ENCODE data around the gene ZBTB14.

The ZBTB14 gene

DNA sequence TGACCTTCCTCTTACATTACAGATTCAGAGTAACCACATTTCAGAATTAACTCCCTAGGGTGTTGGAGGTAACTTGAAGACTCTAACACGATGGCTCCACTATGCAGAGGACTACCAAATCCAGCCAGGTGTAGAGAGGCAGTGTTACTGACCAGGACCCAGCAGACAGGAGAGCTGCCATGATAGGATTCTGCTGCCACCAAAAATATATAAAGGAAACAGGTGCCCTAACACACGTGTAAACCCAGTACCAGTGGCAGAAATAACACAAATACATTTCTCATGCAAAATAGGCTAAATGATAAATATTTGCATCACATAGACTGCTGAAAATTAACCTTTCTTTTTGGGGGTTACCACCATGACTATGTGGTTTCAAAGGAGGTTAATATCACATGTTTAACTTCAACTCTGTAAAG is 7.0 kb downstream of the ZBTB14 start:
- no peak for TF ChIP-seq CTCF (IDR thresholded peaks at IDR 0.05; ENCODE audit: low read depth, low read length)
- H3K4me3 ChIP-seq (ENCODE audit: low read depth, low read length): no peak overlapping the region

DNA sequence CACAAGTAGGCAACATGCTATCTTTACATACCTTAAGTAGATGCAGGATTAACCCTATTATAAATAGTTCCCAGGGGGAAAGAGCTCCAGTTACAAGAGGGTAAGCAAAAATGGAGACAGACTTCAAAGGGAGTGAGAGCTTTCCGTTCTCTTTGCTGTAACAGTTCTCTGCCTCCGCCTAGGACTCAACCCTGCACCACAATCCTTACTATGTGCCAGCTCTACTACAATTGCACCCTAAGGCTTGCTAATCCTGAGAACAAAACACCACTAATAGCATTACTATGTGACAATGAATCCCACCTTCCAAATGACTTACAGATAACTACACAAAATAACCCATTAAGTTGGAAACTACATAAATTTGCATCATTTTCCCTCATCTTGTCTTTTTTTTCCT is 7.7 kb downstream of the ZBTB14 start:
- TF ChIP-seq CTCF (IDR thresholded peaks at IDR 0.05; ENCODE audit: low read depth, low read length): no peak
- H3K4me3 ChIP-seq (ENCODE audit: low read depth, low read length): no peak overlapping the region

DNA sequence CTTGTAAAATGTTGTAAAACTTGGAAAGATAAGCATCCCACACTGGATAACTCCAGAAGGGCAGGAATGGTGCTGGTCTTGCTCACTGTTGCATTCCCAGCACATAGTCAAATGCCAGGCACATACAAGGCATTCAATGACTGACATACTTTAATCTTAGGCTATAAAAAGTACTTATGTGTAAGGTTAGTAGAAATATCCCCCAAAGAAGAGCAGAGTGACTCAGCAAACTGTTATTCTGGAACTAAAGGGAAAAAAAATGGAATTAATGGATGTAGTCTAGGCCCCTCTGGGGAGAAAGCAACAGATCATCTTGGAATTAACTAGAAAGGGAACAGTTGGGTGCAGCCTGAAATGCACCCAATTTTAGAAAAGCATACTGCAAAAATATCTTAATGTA is 9.0 kb downstream of the ZBTB14 start:
- no peak overlapping the region for H3K4me3 ChIP-seq (ENCODE audit: low read depth, low read length)
- no peak for TF ChIP-seq CTCF (IDR thresholded peaks at IDR 0.05; ENCODE audit: low read depth, low read length)

DNA sequence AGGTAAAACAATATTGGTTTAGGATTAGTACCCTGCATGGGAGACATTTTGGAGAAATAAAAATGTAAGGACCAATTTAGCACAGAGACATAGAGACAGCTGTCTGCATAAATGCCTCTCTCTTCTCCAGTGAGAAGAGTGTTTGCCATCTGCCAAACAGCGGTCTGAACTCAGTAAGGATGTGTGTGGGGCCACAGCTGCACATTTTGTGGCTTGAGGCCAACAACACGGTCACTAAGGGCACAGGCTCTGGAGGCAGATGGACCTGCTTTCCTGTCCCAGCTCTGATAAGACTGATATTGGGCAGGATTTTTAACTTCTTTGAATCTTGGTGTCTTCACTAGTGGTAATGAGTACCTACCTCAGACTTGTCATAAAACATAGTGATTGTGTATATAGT is 10.2 kb downstream of the ZBTB14 start:
- no peak for TF ChIP-seq CTCF (IDR thresholded peaks at IDR 0.05; ENCODE audit: low read depth, low read length)
- no peak overlapping the region for H3K4me3 ChIP-seq (ENCODE audit: low read depth, low read length)

DNA sequence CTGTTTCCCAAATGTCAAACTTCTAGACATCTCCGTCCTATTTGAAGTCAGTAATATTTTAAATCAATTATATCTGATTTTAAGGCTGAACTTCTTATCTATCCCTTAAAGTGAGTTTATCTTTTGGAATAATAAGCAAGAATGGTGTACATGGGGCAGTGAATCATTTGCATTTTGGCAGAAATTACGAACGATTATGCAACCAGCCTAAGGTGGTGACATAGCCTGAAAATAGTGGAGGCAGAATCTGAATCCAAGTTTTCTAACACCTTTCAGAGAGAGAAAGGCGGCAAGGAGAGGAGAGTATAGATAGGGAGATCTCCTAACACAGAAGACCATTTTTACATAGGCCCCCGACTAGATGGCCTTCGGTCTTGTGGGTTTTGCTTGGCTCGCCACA is 10.7 kb downstream of the ZBTB14 start:
- H3K4me3 ChIP-seq (ENCODE audit: low read depth, low read length): no peak overlapping the region
- no peak for TF ChIP-seq CTCF (IDR thresholded peaks at IDR 0.05; ENCODE audit: low read depth, low read length)

DNA sequence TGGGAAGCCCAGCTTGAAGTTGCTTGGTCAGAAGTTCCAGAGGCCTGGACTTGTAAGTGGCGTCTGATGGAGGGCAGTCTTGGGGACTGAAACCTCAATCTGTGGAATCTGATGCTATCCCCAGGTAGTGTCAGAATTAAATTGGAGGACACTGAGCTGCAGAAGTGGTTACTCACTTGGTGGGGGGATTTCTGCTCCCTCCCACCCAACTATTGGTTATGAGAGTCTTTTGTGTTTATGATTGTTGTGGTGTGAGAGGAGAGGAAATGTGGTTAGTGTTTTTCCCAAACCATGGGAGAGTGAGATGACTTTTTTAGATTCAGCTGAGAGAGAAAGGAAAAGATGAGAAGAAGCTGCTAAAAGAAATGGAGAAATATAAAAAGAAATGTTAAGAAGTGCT is 12.8 kb downstream of the ZBTB14 start:
- no peak for TF ChIP-seq CTCF (IDR thresholded peaks at IDR 0.05; ENCODE audit: low read depth, low read length)
- H3K4me3 ChIP-seq (ENCODE audit: low read depth, low read length): no peak overlapping the region

GRCh38 chr18:5276947-5277346 is 18.6 kb downstream of the ZBTB14 start:
- no peak overlapping the region for H3K4me3 ChIP-seq (ENCODE audit: low read depth, low read length)
- TF ChIP-seq CTCF (IDR thresholded peaks at IDR 0.05; ENCODE audit: low read depth, low read length): no peak
